Measurements from ENCODE around the gene ANKRD39.

The ANKRD39 gene

GRCh38 chr2:96887493-96888012 is 29.7 kb upstream of the ANKRD39 start:
- DNase-seq (ENCODE audit: low read depth in 2 of 2), result no peak

- no peak for DNase-seq (ENCODE audit: low read depth in 2 of 2)
These were observed 27.9 kb upstream of the ANKRD39 start for GRCh38 chr2:96885432-96886347.

GRCh38 chr2:96884299-96885094 is 26.7 kb upstream of the ANKRD39 start:
- DNase-seq (ENCODE audit: low read depth in 2 of 2), result no peak

GRCh38 chr2:96883306-96883705 is 25.5 kb upstream of the ANKRD39 start:
- no peak for DNase-seq (ENCODE audit: low read depth in 2 of 2)

- no peak for DNase-seq (ENCODE audit: low read depth in 2 of 2)
These were observed 25.1 kb upstream of the ANKRD39 start for GRCh38 chr2:96882906-96883305.

DNA sequence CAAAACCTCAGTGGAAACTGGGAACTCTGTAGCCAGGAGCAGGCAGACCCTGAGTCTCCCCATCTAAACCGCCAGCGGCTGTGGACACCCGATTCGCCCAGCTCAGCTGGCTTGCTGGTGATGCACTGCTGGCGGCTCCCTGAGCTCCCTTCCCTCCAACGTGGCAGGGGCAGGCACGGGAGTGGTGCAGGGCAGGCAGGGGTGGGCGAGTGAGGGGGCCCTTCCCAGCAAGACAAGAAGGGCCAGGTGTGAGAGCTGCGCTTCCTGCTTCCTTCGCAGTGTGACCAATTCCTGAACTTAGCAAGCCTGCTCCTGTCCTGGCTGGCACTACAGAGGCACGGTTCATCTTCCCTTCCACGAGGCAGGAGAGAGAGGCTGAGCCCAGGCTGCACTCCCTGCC is 24.4 kb upstream of the ANKRD39 start:
- DNase-seq (ENCODE audit: low read depth in 2 of 2), result no peak

DNA sequence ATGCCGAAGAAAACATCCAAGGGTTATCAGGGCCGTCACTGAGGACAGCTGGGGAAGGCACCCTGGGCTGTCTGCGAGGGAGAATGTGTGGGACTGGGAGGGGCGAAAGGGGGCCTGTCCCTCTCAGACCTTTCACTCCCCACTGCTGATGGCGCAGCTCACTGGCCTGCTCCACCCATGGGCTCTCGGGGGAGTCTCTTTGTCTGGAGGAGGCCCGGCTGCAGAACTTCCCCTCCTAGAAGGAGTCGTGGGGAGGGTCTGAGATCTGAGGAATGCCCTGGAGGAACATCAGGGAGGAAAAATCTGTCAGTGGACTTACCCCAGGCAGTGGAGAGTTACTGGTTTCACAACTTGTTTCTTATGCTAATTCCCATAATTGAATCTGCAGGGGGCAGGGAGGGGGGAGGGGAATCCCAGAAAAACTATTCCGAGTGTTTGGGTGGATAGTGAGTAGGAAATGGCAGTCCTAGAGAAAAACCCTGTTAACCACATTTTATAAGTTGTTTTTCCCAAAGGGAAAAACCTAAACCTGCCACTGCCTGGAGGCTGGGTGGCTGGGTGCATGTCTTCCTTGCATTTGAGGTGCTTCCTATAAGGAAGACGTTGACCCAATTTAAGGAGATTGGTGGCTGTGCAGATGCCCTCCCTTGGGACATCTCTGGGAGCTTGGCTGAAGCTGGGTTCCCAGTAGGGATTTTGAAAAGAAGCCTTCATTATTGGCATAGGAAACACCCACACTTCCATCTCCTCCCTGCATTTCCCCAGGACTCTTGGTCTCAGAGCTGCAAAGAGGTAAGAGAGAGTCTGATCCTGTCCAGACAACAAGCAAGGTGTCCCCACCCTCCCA is 23.8 kb upstream of the ANKRD39 start:
- no peak for DNase-seq (ENCODE audit: low read depth in 2 of 2)

- no peak for DNase-seq (ENCODE audit: low read depth in 2 of 2)
These were observed 23.1 kb upstream of the ANKRD39 start for GRCh38 chr2:96880891-96881273.

GRCh38 chr2:96879545-96880040 is 21.8 kb upstream of the ANKRD39 start:
- no peak for DNase-seq (ENCODE audit: low read depth in 2 of 2)

DNA sequence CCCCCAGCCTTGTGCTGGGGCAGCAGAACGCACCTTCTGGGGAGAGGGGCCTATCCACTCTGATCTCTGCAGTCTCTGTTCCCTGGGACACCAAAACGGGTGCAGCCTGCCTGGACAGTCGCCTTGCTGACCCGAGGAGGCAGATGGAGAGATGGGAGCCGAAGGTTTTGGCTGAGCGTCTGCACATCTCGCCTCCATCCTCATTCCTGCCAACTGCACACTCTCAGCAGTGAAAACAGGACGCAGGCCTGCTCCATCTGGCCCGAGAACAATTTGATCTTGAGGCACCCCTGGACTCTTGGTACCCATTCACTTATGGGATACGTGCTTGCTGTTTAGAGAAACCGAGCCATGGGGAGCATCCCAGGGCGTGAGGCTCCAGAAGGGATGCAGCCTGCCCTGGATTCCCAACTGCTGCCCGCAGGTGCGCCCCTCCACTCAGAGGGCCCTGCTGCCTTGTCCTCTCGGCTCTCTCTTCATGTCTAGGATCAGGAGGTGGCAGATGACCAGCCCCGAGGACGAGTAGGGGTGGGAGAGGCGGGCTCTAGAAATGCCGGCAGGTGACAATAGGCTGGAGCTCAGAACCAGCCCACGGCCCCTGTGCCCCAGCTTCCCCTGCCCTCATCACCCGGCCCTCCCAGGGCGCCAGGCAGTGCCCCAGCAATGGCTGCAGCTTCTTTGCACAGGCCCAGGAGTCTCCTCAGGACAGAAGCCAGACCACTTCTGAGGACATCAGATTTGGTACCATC is 21.2 kb upstream of the ANKRD39 start:
- no peak for DNase-seq (ENCODE audit: low read depth in 2 of 2)

DNA sequence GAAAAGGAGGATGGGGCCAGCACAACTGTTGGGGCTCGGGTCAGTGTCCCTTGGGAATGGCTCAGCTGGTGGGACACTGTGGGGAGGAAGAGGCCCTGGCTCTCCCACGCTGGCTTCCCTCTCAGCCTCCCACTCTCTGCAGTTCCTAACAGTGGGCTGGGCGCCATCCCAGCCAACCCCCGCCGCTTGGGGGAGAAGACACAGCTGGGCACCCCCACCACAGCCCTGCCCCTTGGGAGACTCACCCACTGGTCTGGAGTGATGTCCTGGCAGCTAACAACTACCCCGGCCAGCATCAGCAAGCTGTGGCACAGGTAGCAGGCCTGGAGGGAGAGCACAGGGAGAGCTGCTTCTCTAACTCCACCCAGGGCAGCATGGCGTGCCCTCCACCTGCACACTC is 20.4 kb upstream of the ANKRD39 start:
- no peak for DNase-seq (ENCODE audit: low read depth in 2 of 2)

- DNase-seq (ENCODE audit: low read depth in 2 of 2), result no peak
These were observed 19.8 kb upstream of the ANKRD39 start for GRCh38 chr2:96877631-96878092.

DNA sequence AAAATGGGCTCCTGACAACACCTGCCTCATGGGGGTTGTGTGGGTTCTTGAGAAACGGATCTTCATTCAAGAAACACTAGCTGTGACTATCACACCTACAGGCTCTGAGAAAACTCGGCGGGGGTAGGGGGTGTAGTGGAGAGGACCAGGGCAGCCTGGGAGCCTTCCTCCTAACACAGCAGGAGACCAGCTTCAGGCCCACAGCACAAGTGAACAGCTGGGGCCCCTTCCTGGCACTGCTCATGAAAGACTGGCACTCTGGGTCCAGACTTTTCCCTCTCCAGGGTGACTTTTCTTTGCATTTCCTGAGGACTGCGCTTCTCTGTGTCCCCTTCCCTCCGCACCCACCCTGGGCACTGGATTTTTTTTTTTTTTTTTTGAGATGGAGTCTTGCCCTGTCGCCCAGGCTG is 19.2 kb upstream of the ANKRD39 start:
- no peak for DNase-seq (ENCODE audit: low read depth in 2 of 2)

DNA sequence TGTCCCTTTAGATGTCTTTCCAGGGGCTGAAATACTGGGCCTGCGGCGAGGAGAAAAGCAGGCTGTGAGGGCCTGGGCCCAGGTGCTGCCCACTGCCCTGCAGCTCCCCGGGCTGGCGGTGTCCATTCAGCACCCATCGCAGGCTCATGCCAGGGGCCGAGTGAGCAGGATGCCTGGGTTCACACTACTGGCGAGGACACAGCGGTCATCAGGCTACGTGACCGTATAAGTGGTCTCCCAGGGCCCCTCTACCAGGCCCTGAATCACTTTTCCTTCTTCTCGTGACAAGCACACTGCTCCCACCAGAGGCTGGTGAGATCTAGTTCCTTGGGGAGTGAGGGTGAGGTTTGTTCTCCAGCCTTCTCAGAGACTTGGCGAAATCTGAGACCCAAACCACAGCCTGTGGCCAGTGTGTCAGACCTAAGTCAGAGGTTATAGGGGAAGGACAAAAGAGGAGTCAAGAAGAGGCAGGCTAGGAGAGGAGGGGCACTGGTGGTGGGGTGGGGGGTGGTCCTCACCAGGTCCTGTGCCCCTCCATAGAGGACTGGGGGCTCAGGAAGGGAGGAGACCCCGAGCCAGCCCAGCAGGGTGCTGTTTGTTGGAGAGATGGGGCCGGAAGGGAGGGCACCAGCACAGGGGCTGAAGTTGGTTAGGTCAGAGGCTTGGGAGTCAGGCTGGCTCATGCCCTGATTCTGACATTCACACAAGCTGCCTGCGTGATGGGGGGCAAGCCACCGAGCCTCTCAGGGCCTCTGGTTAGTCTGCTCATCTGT is 18.6 kb upstream of the ANKRD39 start:
- DNase-seq (ENCODE audit: low read depth in 2 of 2), result no peak

GRCh38 chr2:96875498-96876268 is 17.9 kb upstream of the ANKRD39 start:
- no peak for DNase-seq (ENCODE audit: low read depth in 2 of 2)

- DNase-seq (ENCODE audit: low read depth in 2 of 2), result no peak
These were observed 16.5 kb upstream of the ANKRD39 start for GRCh38 chr2:96874198-96874831.

DNA sequence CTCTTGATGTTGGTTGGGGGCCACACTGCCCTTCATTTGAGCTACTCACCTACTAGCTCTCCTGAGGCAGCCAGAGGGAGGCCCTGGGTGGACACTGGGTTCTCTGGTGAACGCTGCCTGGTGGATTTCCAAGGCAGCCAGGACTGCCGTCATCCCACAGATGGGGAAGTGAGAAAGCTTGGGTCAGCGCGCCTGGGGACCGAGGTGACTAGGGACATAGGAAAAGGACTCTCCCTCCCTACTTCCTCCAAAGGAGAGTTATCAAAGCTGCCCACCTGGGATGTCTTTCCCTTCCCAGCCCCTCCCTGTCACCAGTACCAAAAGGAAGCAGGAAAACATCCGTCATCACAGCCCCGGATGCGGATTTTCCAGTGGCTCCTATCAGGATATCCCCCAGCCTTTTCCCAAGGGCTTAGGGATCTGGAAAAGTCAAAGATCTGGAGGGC is 15.9 kb upstream of the ANKRD39 start:
- no peak for DNase-seq (ENCODE audit: low read depth in 2 of 2)

DNA sequence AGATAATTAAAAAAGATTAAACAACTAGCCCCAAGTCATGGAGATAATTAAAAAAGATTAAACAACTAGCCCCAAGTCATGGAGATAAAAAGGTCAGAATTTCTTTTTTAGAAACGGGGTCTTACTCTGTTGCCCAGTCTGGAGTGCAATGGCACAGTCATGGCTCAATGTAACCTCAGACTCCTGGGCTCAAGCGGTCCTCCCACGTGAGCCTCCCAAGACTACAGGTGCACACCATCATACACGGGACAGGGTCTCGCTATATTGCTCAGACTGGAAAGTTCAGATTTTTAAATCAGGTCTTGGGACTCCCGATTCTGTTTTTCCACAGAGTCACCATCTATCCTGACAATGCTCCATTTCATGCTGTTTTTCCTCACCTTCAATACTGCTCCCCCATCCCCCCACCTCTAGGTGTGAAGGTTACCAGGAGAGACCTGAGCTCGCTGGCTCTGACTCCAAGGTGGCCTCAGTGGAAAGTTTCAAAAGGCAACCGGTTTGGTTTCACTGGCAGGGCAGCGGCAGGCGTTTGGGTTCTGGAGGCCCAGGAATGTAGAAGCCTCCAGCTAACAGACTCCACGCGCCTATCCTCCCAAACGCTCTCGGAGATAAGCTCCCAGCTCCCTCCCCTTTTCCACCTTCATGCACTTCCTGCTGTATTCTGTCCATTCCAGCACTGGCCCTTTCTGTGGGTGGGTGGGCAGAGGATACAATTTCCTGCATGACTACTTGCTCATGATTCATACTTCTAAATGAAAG is 15.0 kb upstream of the ANKRD39 start:
- DNase-seq (ENCODE audit: low read depth in 2 of 2), result no peak
